HepG2 (cell line): Measurements from ENCODE around the gene SEMA4A. TPM values are rescaled to one million over a fixed set of nuclear protein-coding genes. Genes with fewer than 3 reads are reported as not detected.

Source experiments
- NFE2L2 ChIP-seq: fragments of 150-350 bp; IDR thresholded peaks from 2 replicates; pipeline ENCODE4 v1.6.1; 2014; ENCODE audit warnings: low read length
- SP5 ChIP-seq: IDR thresholded peaks from 2 replicates; pipeline ENCODE4 v1.6.1; 2016; ENCODE audit warnings: low read depth, borderline replicate concordance
- SRSF9 ChIP-seq: fragments of 200-400 bp; formaldehyde crosslinking; IDR thresholded peaks from 2 replicates; pipeline ENCODE4 v1.6.1; 2018; ENCODE audit warnings: borderline replicate concordance, mild to moderate bottlenecking, low read depth, low read length; ENCODE audit not compliant: insufficient read depth, poor library complexity, severe bottlenecking
- TFDP1 ChIP-seq: IDR thresholded peaks from 2 replicates; pipeline ENCODE4 v1.6.1; 2016; ENCODE audit warnings: missing compliant biosample characterization, missing genetic modification reagents, borderline replicate concordance
- ZIK1 ChIP-seq: sonication (generic); formaldehyde crosslinking; IDR thresholded peaks from 2 replicates; pipeline ENCODE4 v1.5.0; 2020; ENCODE audit warnings: mild to moderate bottlenecking, low read depth, missing genetic modification reagents, borderline replicate concordance
- ZNF224 ChIP-seq: sonication (generic); formaldehyde crosslinking; IDR thresholded peaks from 2 replicates; pipeline ENCODE4 v1.5.0; 2020; ENCODE audit warnings: mild to moderate bottlenecking, missing genetic modification reagents
- ZNF350 ChIP-seq: sonication (generic); formaldehyde crosslinking; IDR thresholded peaks from 2 replicates; pipeline ENCODE4 v1.4.0; 2020; ENCODE audit warnings: mild to moderate bottlenecking, low read depth, missing genetic modification reagents, borderline replicate concordance
- ZNF503 ChIP-seq: sonication (generic); formaldehyde crosslinking; IDR thresholded peaks from 2 replicates; pipeline ENCODE4 v1.4.0; 2020; ENCODE audit warnings: missing genetic modification reagents
- ZNF800 ChIP-seq: sonication (generic); formaldehyde crosslinking; IDR thresholded peaks from 2 replicates; pipeline ENCODE4 v1.4.0; 2020; ENCODE audit warnings: missing genetic modification reagents
- ZNF839 ChIP-seq: sonication (generic); formaldehyde crosslinking; IDR thresholded peaks from 2 replicates; pipeline ENCODE4 v1.4.0; 2020; ENCODE audit warnings: missing genetic modification reagents, mild to moderate bottlenecking, borderline replicate concordance
- polyA plus RNA-seq, 8 experiments: library from polyadenylated mRNA; depleted of rRNA in 3 of 8; stranded (reverse) in 7 of 8; unstranded in 1 of 8; fragments of >200 nt; fragmentation: Illumina TruSeq in 4 of 8; extraction: Trizol in 4 of 8; gene quantifications; 2 replicates each; pipeline versions ENCODE4 v1.2.1 to v1.2.3, GENCODE V29; 2011 to 2016; ENCODE audit warnings: low read depth in 4 of 8, missing spikeins in 1 of 8, mixed read lengths in 1 of 8; ENCODE audit not compliant: insufficient read depth in 1 of 8
- total RNA-seq, 5 experiments: library from RNA; depleted of rRNA; stranded (reverse); fragments of >200 nt; fragmentation: Illumina TruSeq; extraction: Trizol; gene quantifications; 2 replicates each; pipeline ENCODE4 v1.2.3, GENCODE V29; 2016; ENCODE audit warnings: low read depth in 1 of 5
- TF ChIP-seq, protein P1 (sequence below): sonication (generic); formaldehyde crosslinking; IDR thresholded peaks from 2 replicates; pipeline ENCODE4 v1.5.0; 2020; ENCODE audit warnings: mild to moderate bottlenecking, missing genetic modification reagents
- TF ChIP-seq, protein P2 (sequence below): sonication (generic); formaldehyde crosslinking; IDR thresholded peaks from 2 replicates; pipeline ENCODE4 v1.4.0; 2020; ENCODE audit warnings: mild to moderate bottlenecking, low read depth, missing genetic modification reagents
- TF ChIP-seq, protein P3 (sequence below): sonication (generic); formaldehyde crosslinking; IDR thresholded peaks from 2 replicates; pipeline ENCODE4 v1.4.0; 2020; ENCODE audit warnings: missing genetic modification reagents, borderline replicate concordance
- TF ChIP-seq, protein P4 (sequence below): sonication (generic); formaldehyde crosslinking; conservative IDR thresholded peaks from 2 replicates; pipeline ENCODE4 v1.8.1; 2023; ENCODE audit warnings: missing genetic modification reagents

SEMA4A gene
- total and polyA plus RNA-seq, 2 of the 13 experiments (the other 11 are each of a cell fraction or from before 2014, with no cell fraction given): 0.09 to 0.20 TPM

DNA sequence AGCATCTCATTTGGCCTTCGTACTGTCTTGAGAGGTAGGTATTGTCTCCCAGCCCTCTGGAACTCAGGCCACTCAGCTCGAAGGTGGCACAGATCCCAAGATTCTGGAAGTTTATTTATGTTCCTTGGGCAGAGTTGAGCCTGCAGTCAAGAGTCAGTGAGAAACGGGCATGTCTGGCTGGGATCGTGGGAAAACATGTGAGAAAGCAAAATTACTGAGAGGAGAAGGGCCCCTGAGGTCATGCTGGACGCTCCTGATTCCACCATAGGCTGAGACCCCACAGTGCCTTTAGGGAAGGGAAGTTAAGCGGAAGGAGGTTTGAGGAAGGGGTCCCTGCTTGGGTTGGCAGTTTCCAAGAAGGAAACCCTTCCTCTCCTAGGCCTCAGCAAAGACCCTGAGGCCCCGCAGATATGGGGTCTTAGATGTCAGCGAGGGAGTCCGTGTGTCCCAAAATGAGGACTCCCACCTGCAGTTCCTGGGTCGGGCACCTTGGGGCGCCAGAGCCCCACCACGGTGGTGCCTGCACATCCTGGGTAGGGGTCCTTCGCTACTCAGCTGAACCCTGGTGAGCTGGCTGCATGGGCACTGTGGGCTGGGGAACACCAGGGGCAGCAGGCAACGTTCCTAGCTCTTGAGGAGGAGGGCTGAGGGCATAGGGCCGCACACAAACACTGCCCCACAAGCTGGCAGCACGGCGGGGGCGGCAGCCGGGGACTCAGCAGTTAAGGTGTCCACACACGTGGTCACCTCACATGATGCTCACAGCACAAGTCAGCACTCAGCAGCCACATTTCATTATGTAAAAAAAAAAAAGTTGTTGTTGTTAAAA, 12.3 kb upstream of the SEMA4A start (continued):
- TF ChIP-seq, protein P1, sequence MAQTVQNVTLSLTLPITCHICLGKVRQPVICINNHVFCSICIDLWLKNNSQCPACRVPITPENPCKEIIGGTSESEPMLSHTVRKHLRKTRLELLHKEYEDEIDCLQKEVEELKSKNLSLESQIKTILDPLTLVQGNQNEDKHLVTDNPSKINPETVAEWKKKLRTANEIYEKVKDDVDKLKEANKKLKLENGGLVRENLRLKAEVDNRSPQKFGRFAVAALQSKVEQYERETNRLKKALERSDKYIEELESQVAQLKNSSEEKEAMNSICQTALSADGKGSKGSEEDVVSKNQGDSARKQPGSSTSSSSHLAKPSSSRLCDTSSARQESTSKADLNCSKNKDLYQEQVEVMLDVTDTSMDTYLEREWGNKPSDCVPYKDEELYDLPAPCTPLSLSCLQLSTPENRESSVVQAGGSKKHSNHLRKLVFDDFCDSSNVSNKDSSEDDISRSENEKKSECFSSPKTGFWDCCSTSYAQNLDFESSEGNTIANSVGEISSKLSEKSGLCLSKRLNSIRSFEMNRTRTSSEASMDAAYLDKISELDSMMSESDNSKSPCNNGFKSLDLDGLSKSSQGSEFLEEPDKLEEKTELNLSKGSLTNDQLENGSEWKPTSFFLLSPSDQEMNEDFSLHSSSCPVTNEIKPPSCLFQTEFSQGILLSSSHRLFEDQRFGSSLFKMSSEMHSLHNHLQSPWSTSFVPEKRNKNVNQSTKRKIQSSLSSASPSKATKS: no peak
- TF ChIP-seq ZNF224 (CRISPR knock-in tag) (no peak), ZNF503 (CRISPR knock-in tag) (peak; percentile 21; the same call in 1 of the 2 replicates), ZIK1 (CRISPR knock-in tag) (no peak), NFE2L2 (no peak), SP5 (no peak), SRSF9 (no peak), ZNF800 (no peak), ZNF350 (CRISPR knock-in tag) (peak; percentile 21; the same call in 1 of the 2 replicates), ZNF839 (CRISPR knock-in tag) (peak; percentile 57; the same call in 1 of the 2 replicates), TFDP1 (CRISPR knock-in tag) (no peak)
- TF ChIP-seq, protein P2, sequence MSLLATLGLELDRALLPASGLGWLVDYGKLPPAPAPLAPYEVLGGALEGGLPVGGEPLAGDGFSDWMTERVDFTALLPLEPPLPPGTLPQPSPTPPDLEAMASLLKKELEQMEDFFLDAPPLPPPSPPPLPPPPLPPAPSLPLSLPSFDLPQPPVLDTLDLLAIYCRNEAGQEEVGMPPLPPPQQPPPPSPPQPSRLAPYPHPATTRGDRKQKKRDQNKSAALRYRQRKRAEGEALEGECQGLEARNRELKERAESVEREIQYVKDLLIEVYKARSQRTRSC (CRISPR knock-in tag): no peak
- TF ChIP-seq, protein P3, sequence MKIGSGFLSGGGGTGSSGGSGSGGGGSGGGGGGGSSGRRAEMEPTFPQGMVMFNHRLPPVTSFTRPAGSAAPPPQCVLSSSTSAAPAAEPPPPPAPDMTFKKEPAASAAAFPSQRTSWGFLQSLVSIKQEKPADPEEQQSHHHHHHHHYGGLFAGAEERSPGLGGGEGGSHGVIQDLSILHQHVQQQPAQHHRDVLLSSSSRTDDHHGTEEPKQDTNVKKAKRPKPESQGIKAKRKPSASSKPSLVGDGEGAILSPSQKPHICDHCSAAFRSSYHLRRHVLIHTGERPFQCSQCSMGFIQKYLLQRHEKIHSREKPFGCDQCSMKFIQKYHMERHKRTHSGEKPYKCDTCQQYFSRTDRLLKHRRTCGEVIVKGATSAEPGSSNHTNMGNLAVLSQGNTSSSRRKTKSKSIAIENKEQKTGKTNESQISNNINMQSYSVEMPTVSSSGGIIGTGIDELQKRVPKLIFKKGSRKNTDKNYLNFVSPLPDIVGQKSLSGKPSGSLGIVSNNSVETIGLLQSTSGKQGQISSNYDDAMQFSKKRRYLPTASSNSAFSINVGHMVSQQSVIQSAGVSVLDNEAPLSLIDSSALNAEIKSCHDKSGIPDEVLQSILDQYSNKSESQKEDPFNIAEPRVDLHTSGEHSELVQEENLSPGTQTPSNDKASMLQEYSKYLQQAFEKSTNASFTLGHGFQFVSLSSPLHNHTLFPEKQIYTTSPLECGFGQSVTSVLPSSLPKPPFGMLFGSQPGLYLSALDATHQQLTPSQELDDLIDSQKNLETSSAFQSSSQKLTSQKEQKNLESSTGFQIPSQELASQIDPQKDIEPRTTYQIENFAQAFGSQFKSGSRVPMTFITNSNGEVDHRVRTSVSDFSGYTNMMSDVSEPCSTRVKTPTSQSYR (CRISPR knock-in tag): no peak; the same call in 1 of the 2 replicates
- TF ChIP-seq, protein P4, sequence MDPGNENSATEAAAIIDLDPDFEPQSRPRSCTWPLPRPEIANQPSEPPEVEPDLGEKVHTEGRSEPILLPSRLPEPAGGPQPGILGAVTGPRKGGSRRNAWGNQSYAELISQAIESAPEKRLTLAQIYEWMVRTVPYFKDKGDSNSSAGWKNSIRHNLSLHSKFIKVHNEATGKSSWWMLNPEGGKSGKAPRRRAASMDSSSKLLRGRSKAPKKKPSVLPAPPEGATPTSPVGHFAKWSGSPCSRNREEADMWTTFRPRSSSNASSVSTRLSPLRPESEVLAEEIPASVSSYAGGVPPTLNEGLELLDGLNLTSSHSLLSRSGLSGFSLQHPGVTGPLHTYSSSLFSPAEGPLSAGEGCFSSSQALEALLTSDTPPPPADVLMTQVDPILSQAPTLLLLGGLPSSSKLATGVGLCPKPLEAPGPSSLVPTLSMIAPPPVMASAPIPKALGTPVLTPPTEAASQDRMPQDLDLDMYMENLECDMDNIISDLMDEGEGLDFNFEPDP: no peak
